Lung (tissue), 16 donors: Measurements from ENCODE around the gene AHCTF1. TPM values are rescaled to one million over a fixed set of nuclear protein-coding genes. Genes with fewer than 3 reads are reported as not detected.

Experiments
- ATAC-seq: fragments of 200-7000 bp; cut with Tn5 transposase; one replicate; pipeline ENCODE4 v1.9.1; 2020; ENCODE audit warnings: moderate number of reproducible peaks; ENCODE audit not compliant: insufficient read depth, low FRiP score
- DNase-seq, 3 donors: peaks; one replicate each; pipeline ENCODE4 v3.0.0-alpha.2; 2013 to 2017
- H3K27ac ChIP-seq, 2 donors: one replicate each; pipeline ENCODE4 v1.5.1; 2013; ENCODE audit warnings: mild to moderate bottlenecking in 2 of 2, moderate library complexity in 2 of 2, control low read depth in 1 of 2, inconsistent platforms in 1 of 2, low read depth in 1 of 2, low read length in 1 of 2
- H3K27me3 ChIP-seq, 3 donors: one replicate each; pipeline ENCODE4 v1.5.1; 2013; ENCODE audit warnings: low read length in 2 of 3; ENCODE audit not compliant: control insufficient read depth in 3 of 3, insufficient read depth in 3 of 3
- H3K36me3 ChIP-seq, 4 donors: one replicate each; pipeline ENCODE4 v1.5.1; 2013; ENCODE audit warnings: low read length in 4 of 4, mild to moderate bottlenecking in 1 of 4, moderate library complexity in 1 of 4; ENCODE audit not compliant: control insufficient read depth in 4 of 4, insufficient read depth in 4 of 4
- H3K4me1 ChIP-seq, 5 donors: one replicate each; pipeline ENCODE4 v1.5.1; 2013; ENCODE audit warnings: low read length in 5 of 5, mild to moderate bottlenecking in 2 of 5, moderate library complexity in 1 of 5; ENCODE audit not compliant: control insufficient read depth in 5 of 5, insufficient read depth in 5 of 5
- H3K4me3 ChIP-seq: one replicate; pipeline ENCODE4 v1.5.1; 2013; ENCODE audit warnings: mild to moderate bottlenecking, control low read depth, moderate library complexity
- H3K9ac ChIP-seq, 2 donors: one replicate each; pipeline ENCODE4 v1.5.1; 2013; ENCODE audit warnings: low read length in 2 of 2, control low read depth in 1 of 2; ENCODE audit not compliant: insufficient read depth in 1 of 2
- H3K9me3 ChIP-seq, 4 donors: one replicate each; pipeline ENCODE4 v1.5.1; 2013; ENCODE audit warnings: low read length in 3 of 4, mild to moderate bottlenecking in 1 of 4, moderate library complexity in 1 of 4; ENCODE audit not compliant: control insufficient read depth in 4 of 4, insufficient read depth in 3 of 4
- WGBS, 2 donors: extraction: QIAGEN DNeasy Blood & Tissue Kit; methylation state at CpG; one replicate each; pipeline ENCODE4 v1.1.7; 2013; 5-methylcytosine and 5-hydroxymethylcytosine counted together
- long read RNA-seq, 5 donors: transcript quantifications; one replicate each; lab custom pipeline, GENCODE V29; 2026
- polyA plus RNA-seq, 2 donors: library from polyadenylated mRNA; stranded (reverse); fragments of 200-250 nt; gene quantifications; one replicate each; pipeline ENCODE4 v1.2.1, GENCODE V29; 2013
- total RNA-seq, 2 donors: library from RNA; depleted of rRNA in 1 of 2; stranded (reverse); fragments of >200 nt in 1 of 2; gene quantifications; one replicate each; pipeline ENCODE4 v1.2.1, GENCODE V29; 2014 to 2021
- TF ChIP-seq, protein P1 (sequence below): IDR thresholded peaks from 2 replicates; pipeline ENCODE4 v1.5.1; 2012; ENCODE audit warnings: mild to moderate bottlenecking; ENCODE audit errors: control extremely low read depth, extremely low read depth
- donor health status: control.
- donor health status: control.
- donor health status: Bipolar disorder and iron deficiency.
- donor health status: healthy.
- donor health status: DM: yes; HTN: yes; CAD: no.

Gene AHCTF1, protein sequence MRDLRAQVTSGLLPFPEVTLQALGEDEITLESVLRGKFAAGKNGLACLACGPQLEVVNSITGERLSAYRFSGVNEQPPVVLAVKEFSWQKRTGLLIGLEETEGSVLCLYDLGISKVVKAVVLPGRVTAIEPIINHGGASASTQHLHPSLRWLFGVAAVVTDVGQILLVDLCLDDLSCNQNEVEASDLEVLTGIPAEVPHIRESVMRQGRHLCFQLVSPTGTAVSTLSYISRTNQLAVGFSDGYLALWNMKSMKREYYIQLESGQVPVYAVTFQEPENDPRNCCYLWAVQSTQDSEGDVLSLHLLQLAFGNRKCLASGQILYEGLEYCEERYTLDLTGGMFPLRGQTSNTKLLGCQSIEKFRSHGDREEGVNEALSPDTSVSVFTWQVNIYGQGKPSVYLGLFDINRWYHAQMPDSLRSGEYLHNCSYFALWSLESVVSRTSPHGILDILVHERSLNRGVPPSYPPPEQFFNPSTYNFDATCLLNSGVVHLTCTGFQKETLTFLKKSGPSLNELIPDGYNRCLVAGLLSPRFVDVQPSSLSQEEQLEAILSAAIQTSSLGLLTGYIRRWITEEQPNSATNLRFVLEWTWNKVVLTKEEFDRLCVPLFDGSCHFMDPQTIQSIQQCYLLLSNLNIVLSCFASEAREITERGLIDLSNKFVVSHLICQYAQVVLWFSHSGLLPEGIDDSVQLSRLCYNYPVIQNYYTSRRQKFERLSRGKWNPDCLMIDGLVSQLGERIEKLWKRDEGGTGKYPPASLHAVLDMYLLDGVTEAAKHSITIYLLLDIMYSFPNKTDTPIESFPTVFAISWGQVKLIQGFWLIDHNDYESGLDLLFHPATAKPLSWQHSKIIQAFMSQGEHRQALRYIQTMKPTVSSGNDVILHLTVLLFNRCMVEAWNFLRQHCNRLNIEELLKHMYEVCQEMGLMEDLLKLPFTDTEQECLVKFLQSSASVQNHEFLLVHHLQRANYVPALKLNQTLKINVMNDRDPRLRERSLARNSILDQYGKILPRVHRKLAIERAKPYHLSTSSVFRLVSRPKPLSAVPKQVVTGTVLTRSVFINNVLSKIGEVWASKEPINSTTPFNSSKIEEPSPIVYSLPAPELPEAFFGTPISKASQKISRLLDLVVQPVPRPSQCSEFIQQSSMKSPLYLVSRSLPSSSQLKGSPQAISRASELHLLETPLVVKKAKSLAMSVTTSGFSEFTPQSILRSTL (N-terminal part only)
- total RNA-seq (10 to 100 TPM; 31.1 to 44.3 TPM), polyA plus RNA-seq (10 to 100 TPM in 1 of 2 donors, 1 to 10 TPM in 1; 7.9 to 13.3 TPM)
- long read RNA-seq, donor 1, full-length matches to known transcripts, result 1 of 7 reads
- long read RNA-seq, donor 1, partial matches to known transcripts, result 6 of 7 reads
- long read RNA-seq, donor 1, other reads (novel, unspliced or antisense), result 0 of 7 reads
- long read RNA-seq, donor 2, partial matches to known transcripts, result 8 of 8 reads
- long read RNA-seq, donor 2, other reads (novel, unspliced or antisense), result 0 of 8 reads
- long read RNA-seq, donor 3, partial matches to known transcripts, result 6 of 6 reads
- long read RNA-seq, donor 3, other reads (novel, unspliced or antisense), result 0 of 6 reads
- long read RNA-seq, donor 4, result 0 reads
- long read RNA-seq, donor 5, result 0 reads

DNA sequence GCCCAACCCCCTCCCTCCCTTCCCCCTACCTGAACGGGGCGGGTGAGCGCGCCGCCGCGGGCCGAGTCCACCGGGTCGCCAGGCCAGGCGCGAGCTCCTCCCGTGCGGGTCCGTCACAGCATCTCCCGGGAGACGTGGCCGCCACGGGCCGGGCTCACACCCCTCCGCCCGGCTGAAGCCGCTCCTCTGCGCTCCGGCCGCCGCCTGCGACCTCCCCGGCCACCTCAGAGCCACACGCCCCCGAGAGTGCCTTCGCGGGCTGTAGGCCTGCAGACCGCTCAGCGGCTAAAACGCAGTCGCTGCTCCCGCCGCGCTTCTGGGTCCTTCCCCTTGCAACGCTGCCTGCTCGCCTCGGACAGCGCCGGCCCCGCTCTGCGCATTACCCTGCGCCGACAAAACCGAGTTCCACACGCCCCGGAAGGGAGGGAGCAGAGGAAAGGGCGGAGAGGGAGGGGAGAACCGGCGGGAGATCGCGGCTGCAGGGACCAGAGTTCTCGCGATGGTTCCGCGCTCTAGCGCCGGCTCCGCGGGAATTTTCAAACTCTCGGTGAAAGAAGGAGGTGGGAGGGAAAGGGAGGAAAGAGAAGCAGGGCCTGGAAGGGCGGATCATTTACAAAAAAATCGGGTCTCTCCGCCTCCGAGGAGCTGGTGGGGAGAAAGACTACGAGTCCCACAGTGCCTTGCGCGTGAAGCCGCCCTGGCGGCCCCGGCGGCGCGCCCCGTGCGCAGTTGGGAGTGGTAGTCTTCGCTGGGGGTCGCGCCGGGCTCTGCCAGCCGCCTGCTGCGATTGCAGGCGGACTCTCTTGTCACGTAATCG is at the start of gene AHCTF1:
AHCTF1 (minus strand) TSS at position 400 of the 817 bp plus-strand sequence. CDS start 13,578 bp downstream, outside the sequence.
- WGBS, 2 donors, result 0% methylated on average over 73 to 90 of the region's 90 CpGs
- no peaks in the 10 kb centered on the region for H3K27me3 ChIP-seq
- H3K36me3 ChIP-seq, result no peaks in the 10 kb centered on the region
- DNase-seq (peak; percentile 99 to 100 (median 100)), ATAC-seq (peak; percentile 97)
- H3K27ac ChIP-seq, result peak within 1 kb of the TSS; percentile 92 to 99
- H3K4me3 ChIP-seq, result peak within 1 kb of the TSS; percentile 95
- H3K4me1 ChIP-seq, result peaks cover 0 to 9% (median 4%) of the 10 kb centered on the region in 5 donors
- TF ChIP-seq, protein P1, sequence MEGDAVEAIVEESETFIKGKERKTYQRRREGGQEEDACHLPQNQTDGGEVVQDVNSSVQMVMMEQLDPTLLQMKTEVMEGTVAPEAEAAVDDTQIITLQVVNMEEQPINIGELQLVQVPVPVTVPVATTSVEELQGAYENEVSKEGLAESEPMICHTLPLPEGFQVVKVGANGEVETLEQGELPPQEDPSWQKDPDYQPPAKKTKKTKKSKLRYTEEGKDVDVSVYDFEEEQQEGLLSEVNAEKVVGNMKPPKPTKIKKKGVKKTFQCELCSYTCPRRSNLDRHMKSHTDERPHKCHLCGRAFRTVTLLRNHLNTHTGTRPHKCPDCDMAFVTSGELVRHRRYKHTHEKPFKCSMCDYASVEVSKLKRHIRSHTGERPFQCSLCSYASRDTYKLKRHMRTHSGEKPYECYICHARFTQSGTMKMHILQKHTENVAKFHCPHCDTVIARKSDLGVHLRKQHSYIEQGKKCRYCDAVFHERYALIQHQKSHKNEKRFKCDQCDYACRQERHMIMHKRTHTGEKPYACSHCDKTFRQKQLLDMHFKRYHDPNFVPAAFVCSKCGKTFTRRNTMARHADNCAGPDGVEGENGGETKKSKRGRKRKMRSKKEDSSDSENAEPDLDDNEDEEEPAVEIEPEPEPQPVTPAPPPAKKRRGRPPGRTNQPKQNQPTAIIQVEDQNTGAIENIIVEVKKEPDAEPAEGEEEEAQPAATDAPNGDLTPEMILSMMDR, result no peak
- H3K9me3 ChIP-seq, result no peaks in the 10 kb centered on the region
- H3K9ac ChIP-seq, result peak within 1 kb of the TSS; percentile 47 to 90

DNA sequence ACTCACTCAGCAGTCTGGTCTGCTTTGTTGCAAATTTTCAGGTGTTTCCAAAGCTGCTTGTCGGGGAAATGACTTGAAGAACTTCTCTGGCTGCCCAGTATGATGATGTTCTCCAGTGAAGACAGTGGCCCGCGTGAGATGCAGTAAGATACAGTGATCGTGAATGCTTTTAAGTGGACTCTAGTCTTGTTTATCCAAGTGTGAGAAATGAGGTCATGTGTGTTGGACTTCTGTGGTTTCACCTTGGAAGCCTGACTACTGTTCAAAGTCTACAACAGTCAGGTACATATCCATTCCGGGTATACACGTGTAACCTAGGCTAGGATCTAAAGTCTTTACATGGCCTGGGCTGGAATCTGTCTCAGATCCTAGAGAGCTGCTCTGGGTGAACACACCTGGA is 47.0 kb upstream of the AHCTF1 start:
- H3K4me1 ChIP-seq, result no peaks in the 10 kb centered on the region
- TF ChIP-seq, protein P1, result no peak
- no peak for ATAC-seq
- H3K9me3 ChIP-seq, result peaks cover 0 to 24% (median 8%) of the 10 kb centered on the region in 4 donors
- H3K36me3 ChIP-seq, result peaks cover 0 to 18% (median 1%) of the 10 kb centered on the region in 4 donors
- H3K27me3 ChIP-seq, result no peaks in the 10 kb centered on the region
- no peak overlapping the region for H3K27ac ChIP-seq
- H3K4me3 ChIP-seq, result no peak overlapping the region
- no peak overlapping the region for H3K9ac ChIP-seq
- WGBS, 2 donors, result 97 to 98% methylated on average over 6 of the region's 6 CpGs
- no peak for DNase-seq

DNA sequence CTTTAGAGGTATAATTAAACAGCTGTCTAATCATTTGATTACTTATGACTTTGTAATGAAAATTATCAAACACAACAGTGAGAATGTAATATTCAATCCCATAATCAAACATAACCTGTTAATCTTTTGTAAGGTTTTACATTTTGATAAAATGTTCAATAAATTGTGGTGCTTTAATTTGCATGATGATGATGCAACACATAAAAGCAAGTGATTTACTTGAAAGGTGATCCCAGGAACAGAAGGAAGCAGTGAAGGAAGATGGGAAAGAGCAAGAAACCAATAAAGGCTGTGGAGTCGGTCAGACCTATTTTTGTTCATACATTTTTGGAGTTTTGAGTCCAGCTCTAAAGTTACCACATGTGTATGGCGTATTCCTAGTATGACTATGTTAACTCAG is 46.5 kb upstream of the AHCTF1 start:
- DNase-seq, result no peak
- Histone ChIP-seq H3K9me3 (peaks cover 0 to 21% (median 6%) of the 10 kb centered on the region in 4 donors), H3K27me3 (no peaks in the 10 kb centered on the region), H3K36me3 (peaks cover 0 to 18% (median 1%) of the 10 kb centered on the region in 4 donors), H3K4me1 (no peaks in the 10 kb centered on the region), H3K9ac (no peak overlapping the region), H3K27ac (no peak overlapping the region), H3K4me3 (no peak overlapping the region)
- ATAC-seq, result no peak
- WGBS, 2 donors, result 97 to 98% methylated on average over 2 of the region's 2 CpGs
- TF ChIP-seq, protein P1, result no peak
